Measurements from ENCODE around the gene GBE1.

- no peak for TF ChIP-seq POLR2AphosphoS5 (IDR thresholded peaks at IDR 0.05; ENCODE audit: insufficient read depth in 1 of 2, low read depth in 1 of 2)
- no peak for TF ChIP-seq CTCF (IDR thresholded peaks at IDR 0.05)
- no peak for TF ChIP-seq POLR2A (IDR thresholded peaks at IDR 0.05)
Observed at GRCh38 chr3:81793410-81793809, 32.0 kb upstream of the GBE1 start.

Measured in vagina (tissue), 2 donors.